Loucy (cell line): ENCODE results near the gene ADGB.

Source experiments
- EZH2phosphoT487 ChIP-seq: fragments of 200-600 bp; IDR thresholded peaks from 2 replicates; pipeline ENCODE4 v1.6.1; 2018; ENCODE audit warnings: antibody characterized with exemption, mild to moderate bottlenecking, moderate library complexity, borderline replicate concordance
- TF ChIP-seq, protein P1 (sequence below): fragments of 200-600 bp; sonication (generic); conservative IDR thresholded peaks from 2 replicates; pipeline ENCODE4 v1.5.1; 2014; ENCODE audit warnings: mild to moderate bottlenecking, antibody characterized with exemption, low read length

DNA sequence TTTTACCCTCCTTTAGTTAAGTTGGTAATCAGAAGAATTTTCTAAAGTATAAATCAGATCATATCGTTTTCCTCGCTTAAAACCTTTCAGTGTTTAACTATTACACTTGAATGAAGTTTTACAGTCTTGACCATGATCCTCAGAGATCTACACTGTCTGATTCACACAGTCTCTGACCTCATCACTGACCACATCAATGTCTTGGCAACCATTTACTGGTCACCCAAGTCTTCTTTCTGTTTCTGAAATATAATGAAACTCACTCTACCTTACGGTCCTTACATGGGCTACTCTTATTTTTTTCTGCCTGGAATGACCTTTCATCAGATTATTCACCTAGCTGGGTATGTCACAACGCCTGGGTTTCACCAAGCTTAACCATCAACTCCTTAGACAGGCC is 71.4 kb downstream of the ADGB start:
- TF ChIP-seq, protein P1, sequence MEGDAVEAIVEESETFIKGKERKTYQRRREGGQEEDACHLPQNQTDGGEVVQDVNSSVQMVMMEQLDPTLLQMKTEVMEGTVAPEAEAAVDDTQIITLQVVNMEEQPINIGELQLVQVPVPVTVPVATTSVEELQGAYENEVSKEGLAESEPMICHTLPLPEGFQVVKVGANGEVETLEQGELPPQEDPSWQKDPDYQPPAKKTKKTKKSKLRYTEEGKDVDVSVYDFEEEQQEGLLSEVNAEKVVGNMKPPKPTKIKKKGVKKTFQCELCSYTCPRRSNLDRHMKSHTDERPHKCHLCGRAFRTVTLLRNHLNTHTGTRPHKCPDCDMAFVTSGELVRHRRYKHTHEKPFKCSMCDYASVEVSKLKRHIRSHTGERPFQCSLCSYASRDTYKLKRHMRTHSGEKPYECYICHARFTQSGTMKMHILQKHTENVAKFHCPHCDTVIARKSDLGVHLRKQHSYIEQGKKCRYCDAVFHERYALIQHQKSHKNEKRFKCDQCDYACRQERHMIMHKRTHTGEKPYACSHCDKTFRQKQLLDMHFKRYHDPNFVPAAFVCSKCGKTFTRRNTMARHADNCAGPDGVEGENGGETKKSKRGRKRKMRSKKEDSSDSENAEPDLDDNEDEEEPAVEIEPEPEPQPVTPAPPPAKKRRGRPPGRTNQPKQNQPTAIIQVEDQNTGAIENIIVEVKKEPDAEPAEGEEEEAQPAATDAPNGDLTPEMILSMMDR: no peak
- TF ChIP-seq EZH2phosphoT487: no peak
